DND-41 (cell line): ENCODE results near the gene RNF4.

ENCODE experiments used
- ATAC-seq: fragments of 200-7000 bp; cut with Tn5 transposase; 3 replicates; pipeline ENCODE4 v1.9.1; 2021; ENCODE audit warnings: low read depth; ENCODE audit not compliant: insufficient read depth
- DNase-seq: peaks from one replicate; pipeline ENCODE4 v3.0.0-alpha.2; 2020
- H2AFZ ChIP-seq: 2 replicates; pipeline ENCODE4 v1.6.0; 2012; ENCODE audit warnings: low read depth, low read length
- H3K27ac ChIP-seq: 2 replicates; pipeline ENCODE4 v1.5.1; 2012; ENCODE audit warnings: low read length, inconsistent platforms
- H3K27me3 ChIP-seq: fragments of 200-600 bp; sonication (generic); 2 replicates; pipeline ENCODE4 v1.6.0; 2012; ENCODE audit warnings: low read length, mild to moderate bottlenecking, inconsistent platforms; ENCODE audit not compliant: insufficient read depth, poor library complexity
- H3K36me3 ChIP-seq: 2 replicates; pipeline ENCODE4 v1.5.1; 2012; ENCODE audit warnings: low read length, inconsistent platforms; ENCODE audit not compliant: insufficient read depth
- H3K4me1 ChIP-seq: 2 replicates; pipeline ENCODE4 v1.5.1; 2012; ENCODE audit warnings: mild to moderate bottlenecking, low read length; ENCODE audit not compliant: insufficient read depth
- H3K4me2 ChIP-seq: 2 replicates; pipeline ENCODE4 v1.6.0; 2012; ENCODE audit warnings: mild to moderate bottlenecking, moderate library complexity, low read length, inconsistent platforms; ENCODE audit not compliant: insufficient read depth
- H3K4me3 ChIP-seq, 2 experiments: fragments of 200-600 bp in 1 of 2; shearing (Covaris generic) in 1 of 2; 2 replicates each; pipeline ENCODE4 v1.5.1; 2012 to 2016; ENCODE audit warnings: inconsistent platforms in 2 of 2, low read length in 2 of 2, mild to moderate bottlenecking in 2 of 2, low read depth in 1 of 2, moderate library complexity in 1 of 2
- H3K79me2 ChIP-seq: 2 replicates; pipeline ENCODE4 v1.6.0; 2012; ENCODE audit warnings: low read length, inconsistent platforms; ENCODE audit not compliant: insufficient read depth
- H3K9ac ChIP-seq: 2 replicates; pipeline ENCODE4 v1.6.0; 2012; ENCODE audit warnings: low read depth, mild to moderate bottlenecking, inconsistent platforms, low read length, moderate library complexity
- H3K9me3 ChIP-seq: 2 replicates; pipeline ENCODE4 v1.5.1; 2012; ENCODE audit warnings: low read length, moderate library complexity, mild to moderate bottlenecking, inconsistent platforms; ENCODE audit not compliant: insufficient read depth, severe bottlenecking
- H4K20me1 ChIP-seq: 2 replicates; pipeline ENCODE4 v1.6.0; 2012; ENCODE audit warnings: low read length; ENCODE audit not compliant: insufficient read depth
- CTCF ChIP-seq: IDR thresholded peaks from 2 replicates; pipeline ENCODE4 v1.5.1; 2012; ENCODE audit warnings: borderline replicate concordance, low read length, moderate library complexity, mild to moderate bottlenecking; ENCODE audit not compliant: poor library complexity, severe bottlenecking; ENCODE audit errors: extremely low read depth
- EZH2 ChIP-seq: IDR thresholded peaks from 3 replicates; pipeline ENCODE4 v1.6.1; 2012; ENCODE audit warnings: borderline replicate concordance, low read depth, mild to moderate bottlenecking, moderate library complexity, low read length, inconsistent platforms; ENCODE audit not compliant: severe bottlenecking

Gene RNF4, protein sequence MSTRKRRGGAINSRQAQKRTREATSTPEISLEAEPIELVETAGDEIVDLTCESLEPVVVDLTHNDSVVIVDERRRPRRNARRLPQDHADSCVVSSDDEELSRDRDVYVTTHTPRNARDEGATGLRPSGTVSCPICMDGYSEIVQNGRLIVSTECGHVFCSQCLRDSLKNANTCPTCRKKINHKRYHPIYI

GRCh38 chr4:2468456-2469191 is at the start of gene RNF4:
Gene RNF4 (plus strand): TSS chr4:2469106. CDS start chr4:2490494, 21,388 bp downstream.
- Histone ChIP-seq H3K9me3 (no peaks in the 10 kb centered on the region), H3K9ac (peak within 1 kb of the TSS; percentile 95), H3K79me2 (peaks cover 62% of the 10 kb centered on the region), H3K27me3 (peaks cover 3% of the 10 kb centered on the region), H3K4me3 (peak within 1 kb of the TSS; percentile 89 to 96), H3K4me2 (peak within 1 kb of the TSS; percentile 87), H3K27ac (peak within 1 kb of the TSS; percentile 96), H3K36me3 (peaks cover 35% of the 10 kb centered on the region), H4K20me1 (peaks cover 46% of the 10 kb centered on the region), H3K4me1 (peaks cover 41% of the 10 kb centered on the region), H2AFZ (peak within 1 kb of the TSS; percentile 88)
- DNase-seq (peak; percentile 97), ATAC-seq (peak; percentile 86)
- no peak for TF ChIP-seq CTCF
- no peak for TF ChIP-seq EZH2

DNA sequence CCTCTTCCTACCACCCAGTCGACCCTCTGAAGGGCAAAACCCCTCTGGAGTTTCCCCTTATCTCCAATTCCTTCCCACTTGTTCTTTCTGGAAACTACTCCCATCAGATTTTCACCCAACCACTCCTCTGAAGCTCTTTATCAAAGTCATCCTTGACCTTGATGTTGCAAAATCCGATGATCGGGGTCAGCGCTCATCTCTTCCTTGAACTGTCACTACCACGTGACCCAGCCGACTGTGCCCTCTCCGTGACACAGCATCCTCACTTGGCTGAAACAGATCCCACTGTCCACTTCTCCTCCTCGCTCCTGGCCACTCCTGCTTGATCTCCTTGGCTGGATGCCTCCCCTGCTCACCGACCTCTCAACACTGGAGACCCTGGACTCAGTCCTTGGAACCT is 49.1 kb upstream of the RNF4 start:
- Histone ChIP-seq H3K4me1 (peaks cover 7% of the 10 kb centered on the region), H3K9me3 (no peaks in the 10 kb centered on the region), H3K4me2 (no peak overlapping the region), H3K79me2 (no peaks in the 10 kb centered on the region), H2AFZ (no peak overlapping the region), H3K27ac (no peak overlapping the region), H4K20me1 (peaks cover 36% of the 10 kb centered on the region), H3K9ac (no peak overlapping the region), H3K27me3 (peaks cover 48% of the 10 kb centered on the region), H3K36me3 (no peaks in the 10 kb centered on the region), H3K4me3 (no peak overlapping the region)
- DNase-seq (no peak), ATAC-seq (no peak)
- no peak for TF ChIP-seq CTCF

GRCh38 chr4:2421928-2422327 is 47.0 kb upstream of the RNF4 start:
- DNase-seq = no peak
- Histone ChIP-seq H3K4me1 (peaks cover 7% of the 10 kb centered on the region), H3K79me2 (no peaks in the 10 kb centered on the region), H3K4me3 (no peak overlapping the region), H3K27me3 (peaks cover 31% of the 10 kb centered on the region), H3K36me3 (no peaks in the 10 kb centered on the region), H3K27ac (no peak overlapping the region), H3K9me3 (no peaks in the 10 kb centered on the region), H4K20me1 (peaks cover 35% of the 10 kb centered on the region), H3K4me2 (no peak overlapping the region), H2AFZ (no peak overlapping the region), H3K9ac (no peak overlapping the region)
- ATAC-seq = no peak
- TF ChIP-seq CTCF = no peak
- TF ChIP-seq EZH2 = no peak
